Esophagus muscularis mucosa (tissue), 3 donors: ENCODE measurements around the gene EFCAB12.

Experiments used
- POLR2AphosphoS5 ChIP-seq, 2 donors: sonication (generic); formaldehyde crosslinking; IDR thresholded peaks; one replicate each; pipeline ENCODE4 v1.6.1; 2017; ENCODE audit warnings: antibody characterized with exemption in 2 of 2
- TF ChIP-seq, protein P1 (sequence below), 3 experiments: fragments of 200-600 bp in 2 of 3; fragments of 450-650 bp in 1 of 3; sonication (generic) in 2 of 3; IDR thresholded peaks; one replicate each; pipeline ENCODE4 v1.5.1; 2017 to 2019; ENCODE audit warnings: antibody characterized with exemption in 3 of 3, mild to moderate bottlenecking in 2 of 3, moderate library complexity in 1 of 3

DNA sequence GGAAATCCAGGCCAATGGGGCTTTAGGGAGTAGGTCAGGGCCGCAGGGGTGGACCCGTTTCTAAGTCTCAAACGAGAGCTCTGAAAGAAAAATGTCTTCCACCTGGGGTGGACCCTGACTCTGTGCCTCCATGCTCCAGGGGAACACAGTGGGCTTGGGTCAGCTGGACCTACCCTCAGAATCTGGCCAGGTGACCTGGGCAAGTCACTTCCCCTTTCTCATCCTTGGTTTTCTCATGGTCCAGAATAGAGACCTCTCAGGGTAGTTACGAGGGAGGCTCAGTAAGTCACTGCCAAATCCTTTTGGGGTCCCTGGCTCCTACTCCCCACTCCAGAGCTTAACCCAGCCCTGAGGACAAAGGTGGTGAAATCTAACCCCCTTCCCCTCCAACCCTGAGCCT is 25.8 kb downstream of the EFCAB12 start:
- TF ChIP-seq POLR2AphosphoS5 (IDR thresholded peaks at IDR 0.05), result no peak
- TF ChIP-seq, protein P1, sequence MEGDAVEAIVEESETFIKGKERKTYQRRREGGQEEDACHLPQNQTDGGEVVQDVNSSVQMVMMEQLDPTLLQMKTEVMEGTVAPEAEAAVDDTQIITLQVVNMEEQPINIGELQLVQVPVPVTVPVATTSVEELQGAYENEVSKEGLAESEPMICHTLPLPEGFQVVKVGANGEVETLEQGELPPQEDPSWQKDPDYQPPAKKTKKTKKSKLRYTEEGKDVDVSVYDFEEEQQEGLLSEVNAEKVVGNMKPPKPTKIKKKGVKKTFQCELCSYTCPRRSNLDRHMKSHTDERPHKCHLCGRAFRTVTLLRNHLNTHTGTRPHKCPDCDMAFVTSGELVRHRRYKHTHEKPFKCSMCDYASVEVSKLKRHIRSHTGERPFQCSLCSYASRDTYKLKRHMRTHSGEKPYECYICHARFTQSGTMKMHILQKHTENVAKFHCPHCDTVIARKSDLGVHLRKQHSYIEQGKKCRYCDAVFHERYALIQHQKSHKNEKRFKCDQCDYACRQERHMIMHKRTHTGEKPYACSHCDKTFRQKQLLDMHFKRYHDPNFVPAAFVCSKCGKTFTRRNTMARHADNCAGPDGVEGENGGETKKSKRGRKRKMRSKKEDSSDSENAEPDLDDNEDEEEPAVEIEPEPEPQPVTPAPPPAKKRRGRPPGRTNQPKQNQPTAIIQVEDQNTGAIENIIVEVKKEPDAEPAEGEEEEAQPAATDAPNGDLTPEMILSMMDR (IDR thresholded peaks at IDR 0.05), result no peak
